ENCODE results near the gene FRMD4B.

DNA sequence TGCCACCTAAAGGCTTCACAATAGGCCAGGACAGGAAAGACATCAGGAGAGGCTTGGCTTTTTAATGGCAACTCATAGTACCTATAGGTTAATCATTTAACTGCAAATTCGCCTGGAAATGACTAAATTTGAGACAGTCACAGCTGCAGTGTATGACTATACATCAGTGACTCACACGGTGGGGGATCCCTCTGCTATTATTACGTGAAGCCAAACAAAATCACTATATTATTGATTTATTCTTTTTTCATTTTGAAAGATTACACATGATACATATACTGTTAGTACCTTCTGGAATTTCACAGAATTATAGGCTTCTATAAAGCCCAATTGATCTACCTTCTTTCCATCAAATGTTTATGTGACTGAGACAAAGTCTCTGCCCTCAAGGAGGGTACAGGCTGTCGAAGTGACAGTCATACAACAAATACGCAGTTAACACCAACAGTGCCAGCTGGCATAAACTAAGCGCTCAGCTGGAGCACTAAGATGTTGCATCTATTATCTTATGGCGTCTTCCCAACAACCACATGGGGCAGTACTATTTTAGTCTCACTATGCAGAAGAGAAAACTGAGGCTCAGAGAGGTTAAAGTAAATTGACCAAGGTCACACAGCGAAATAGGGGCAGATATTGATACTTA lies 181.5 kb downstream of the FRMD4B start:
- TF ChIP-seq, protein P1, sequence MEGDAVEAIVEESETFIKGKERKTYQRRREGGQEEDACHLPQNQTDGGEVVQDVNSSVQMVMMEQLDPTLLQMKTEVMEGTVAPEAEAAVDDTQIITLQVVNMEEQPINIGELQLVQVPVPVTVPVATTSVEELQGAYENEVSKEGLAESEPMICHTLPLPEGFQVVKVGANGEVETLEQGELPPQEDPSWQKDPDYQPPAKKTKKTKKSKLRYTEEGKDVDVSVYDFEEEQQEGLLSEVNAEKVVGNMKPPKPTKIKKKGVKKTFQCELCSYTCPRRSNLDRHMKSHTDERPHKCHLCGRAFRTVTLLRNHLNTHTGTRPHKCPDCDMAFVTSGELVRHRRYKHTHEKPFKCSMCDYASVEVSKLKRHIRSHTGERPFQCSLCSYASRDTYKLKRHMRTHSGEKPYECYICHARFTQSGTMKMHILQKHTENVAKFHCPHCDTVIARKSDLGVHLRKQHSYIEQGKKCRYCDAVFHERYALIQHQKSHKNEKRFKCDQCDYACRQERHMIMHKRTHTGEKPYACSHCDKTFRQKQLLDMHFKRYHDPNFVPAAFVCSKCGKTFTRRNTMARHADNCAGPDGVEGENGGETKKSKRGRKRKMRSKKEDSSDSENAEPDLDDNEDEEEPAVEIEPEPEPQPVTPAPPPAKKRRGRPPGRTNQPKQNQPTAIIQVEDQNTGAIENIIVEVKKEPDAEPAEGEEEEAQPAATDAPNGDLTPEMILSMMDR (conservative IDR thresholded peaks at IDR 0.05 in 1 of 2, IDR thresholded peaks at IDR 0.05 in 1 of 2; ENCODE audit: low read depth in 1 of 2, low read length in 2 of 2): no peak
- TF ChIP-seq EZH2 (IDR thresholded peaks at IDR 0.05; ENCODE audit: low read length, missing control alignments): no peak
